Measurements from ENCODE around the gene GAA. TPM values are rescaled to one million over a fixed set of nuclear protein-coding genes. Genes with fewer than 3 reads are reported as not detected.

Gene GAA
- total RNA-seq, 1 experiment from 2014 or later = 30.3 TPM

GRCh38 chr17:80112471-80113032, 11.2 kb downstream of the GAA start:
- Histone ChIP-seq H3K79me2 (ENCODE audit: insufficient read depth, low read length) (no peaks in the 10 kb centered on the region), H2BK15ac (ENCODE audit: low read depth, low read length) (no peak overlapping the region), H2BK120ac (ENCODE audit: low read depth, low read length, poor library complexity, severe bottlenecking) (no peak overlapping the region), H3K79me1 (ENCODE audit: insufficient read depth, low read depth, low read length, poor library complexity, severe bottlenecking) (no peaks in the 10 kb centered on the region), H2BK20ac (ENCODE audit: low read depth, low read length, poor library complexity, severe bottlenecking) (no peak overlapping the region), H2BK5ac (ENCODE audit: insufficient read length, low read length) (no peak overlapping the region), H4K8ac (replicated peaks; ENCODE audit: insufficient read length, low read depth, low read length) (no peak overlapping the region), H3K9ac (ENCODE audit: extremely low read depth, insufficient read length, low read length) (no peak overlapping the region), H3K4me1 (ENCODE audit: insufficient read depth, low read length) (no peaks in the 10 kb centered on the region), H3K27ac (ENCODE audit: insufficient read length, low read depth, low read length) (no peak overlapping the region), H2AFZ (ENCODE audit: low read length) (no peak overlapping the region), H3K23me2 (ENCODE audit: insufficient read length, low read depth, low read length, poor library complexity, severe bottlenecking) (no peaks in the 10 kb centered on the region), H4K20me1 (ENCODE audit: control insufficient read depth, insufficient read depth, insufficient read length) (no peaks in the 10 kb centered on the region), H3K23ac (ENCODE audit: insufficient read length, low read depth, low read length) (no peak overlapping the region), H4K5ac (ENCODE audit: insufficient read length, low read depth, low read length) (no peak overlapping the region), H2BK12ac (ENCODE audit: insufficient read length, low read depth, low read length) (no peak overlapping the region), H2AK5ac (ENCODE audit: insufficient read length, low read length) (no peak overlapping the region), H3K9me3 (ENCODE audit: control insufficient read depth, low read depth, low read length) (no peaks in the 10 kb centered on the region), H3K27me3 (ENCODE audit: insufficient read depth, low read length) (no peaks in the 10 kb centered on the region), H4K91ac (ENCODE audit: insufficient read length, low read depth, low read length) (no peak overlapping the region), H3K18ac (ENCODE audit: insufficient read length, low read depth, low read length) (no peak overlapping the region), H3K4me2 (ENCODE audit: insufficient read depth, insufficient read length, low read length) (no peak overlapping the region), H3K14ac (ENCODE audit: insufficient read depth, low read length) (peak overlapping the region; percentile 67; the same call in 1 of the 2 replicates), H3K4ac (ENCODE audit: low read depth, low read length) (no peak overlapping the region), H3T11ph (ENCODE audit: low read length) (no peak overlapping the region), H3K56ac (ENCODE audit: insufficient read length, low read depth, low read length) (no peak overlapping the region)
- Mint-ChIP-seq H3K27ac (no peak overlapping the region; a peak in 1 of 7 replicates), H3K27me3 (ENCODE audit: low read depth) (no peaks in the 10 kb centered on the region; the same call in 1 of the 2 replicates), H3K36me3 (ENCODE audit: insufficient read depth in 1 of 3, low read depth in 3 of 3) (peaks cover 2 to 36% (median 7%) of the 10 kb centered on the region in 3 experiments; a peak in 6 of 7 replicates), H3K9me3 (peaks cover 0 to 7% of the 10 kb centered on the region in 2 experiments; a peak in 1 of 5 replicates), H3K4me1 (peaks cover 15 to 21% of the 10 kb centered on the region in 2 experiments), H3K4me3 (no peak overlapping the region)
- no peak for TF ChIP-seq CTCF (conservative IDR thresholded peaks at IDR 0.05)
- WGBS (ENCODE audit: extremely low coverage, insufficient read length, low lambda C conversion rate) = no CpG with 5 or more reads among the region's 24 CpGs
- peak; percentile 40 for DNase-seq

Data from H9 (cell line).